GOT3 (cell line): ENCODE measurements around the gene MAB21L3.

Experiments used
- DNase-seq: peaks from one replicate; lab custom pipeline; 2025; ENCODE audit warnings: mixed read lengths; lab: John Stamatoyannopoulos, UW

Gene MAB21L3

DNA sequence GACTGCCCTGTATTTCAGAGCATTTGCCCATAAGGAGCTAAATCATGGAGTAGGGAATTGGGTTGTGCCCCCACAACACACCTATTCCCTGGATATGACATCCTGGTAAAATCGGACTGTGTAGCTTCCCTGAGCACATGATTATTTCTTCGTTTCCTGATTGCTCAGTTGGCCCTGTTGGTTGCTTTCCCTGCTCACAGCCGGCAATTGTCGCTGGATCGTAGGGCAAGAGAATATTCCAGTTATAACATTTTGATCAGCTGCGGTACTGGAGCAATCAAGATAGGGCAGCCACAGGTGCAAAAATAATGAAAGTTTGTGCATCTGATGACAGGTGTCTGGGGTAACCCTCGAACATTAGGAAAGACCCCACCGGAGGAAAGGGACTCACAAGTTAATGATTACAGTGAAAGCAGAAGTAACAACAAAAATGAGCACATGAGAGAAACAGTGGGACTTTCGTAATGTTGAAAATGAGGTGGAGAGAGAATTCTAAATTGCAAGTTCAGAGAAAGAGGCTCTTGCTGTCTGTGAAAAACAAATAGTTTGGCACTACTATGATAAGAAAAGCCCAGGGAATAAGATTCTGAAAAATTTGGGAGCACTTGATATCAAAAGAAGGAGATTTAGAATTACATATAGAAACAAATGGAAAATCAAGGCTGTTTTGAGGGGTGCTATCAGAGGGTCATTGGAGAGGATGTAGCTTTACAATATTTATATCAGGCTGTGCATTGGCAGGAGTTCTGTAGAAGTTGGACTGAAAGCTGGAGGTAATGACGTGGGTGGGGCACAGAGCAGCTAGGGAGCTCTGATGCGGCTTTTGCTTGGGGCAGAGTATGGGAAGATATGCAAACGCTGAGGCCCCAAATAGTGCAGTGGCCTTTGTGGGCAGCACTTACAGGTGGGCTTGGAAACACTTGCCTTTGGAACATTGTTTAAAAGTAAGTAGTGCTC lies at the start of gene MAB21L3:
TSS of gene MAB21L3 (plus strand) at position 833 of the 957 bp plus-strand sequence. CDS start 1,217 bp downstream, outside the sequence.
- DNase-seq = no peak

DNA sequence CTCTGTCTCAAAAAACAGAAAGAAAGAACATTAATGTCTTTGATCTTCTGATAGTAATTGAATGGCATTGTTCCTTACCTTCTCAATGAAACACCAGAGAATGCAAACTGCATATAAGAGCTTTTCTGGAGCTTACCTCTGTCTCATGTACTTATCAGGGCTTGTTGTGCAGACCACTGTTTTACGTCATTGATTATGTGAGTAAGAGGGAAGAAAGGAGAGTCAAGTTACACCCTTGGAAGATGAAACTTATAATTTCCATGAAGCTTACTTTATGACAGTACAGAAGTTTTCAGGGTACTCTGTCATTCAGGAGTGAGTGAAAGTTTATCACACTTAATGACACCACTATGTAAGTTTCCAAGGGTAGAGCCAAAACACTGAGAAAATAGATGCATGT lies 49.0 kb upstream of the MAB21L3 start:
- no peak for DNase-seq

DNA sequence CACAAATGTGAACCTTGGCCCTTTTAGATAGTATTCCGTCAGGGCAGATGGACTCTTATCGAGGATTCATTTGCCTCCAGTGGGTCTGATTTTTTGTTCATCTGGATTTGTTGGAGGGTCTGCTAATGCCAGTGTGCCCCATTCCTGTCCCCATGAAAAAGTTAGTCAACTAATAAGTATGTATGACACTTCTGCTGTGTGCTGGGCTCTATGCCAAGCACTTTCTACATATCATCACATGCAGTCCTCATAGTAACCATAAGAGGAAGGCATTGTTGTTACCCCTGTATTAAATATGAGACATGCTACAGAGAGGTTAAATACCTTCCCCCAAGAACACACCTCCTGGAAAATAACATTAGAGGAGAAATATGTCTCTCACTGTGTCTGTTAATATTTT lies 46.6 kb upstream of the MAB21L3 start:
- DNase-seq = no peak

- no peak for DNase-seq
Observed at GRCh38 chr1:116066868-116067565, 44.2 kb upstream of the MAB21L3 start.

- no peak for DNase-seq
Observed at GRCh38 chr1:116067566-116067890, 43.7 kb upstream of the MAB21L3 start.

DNA sequence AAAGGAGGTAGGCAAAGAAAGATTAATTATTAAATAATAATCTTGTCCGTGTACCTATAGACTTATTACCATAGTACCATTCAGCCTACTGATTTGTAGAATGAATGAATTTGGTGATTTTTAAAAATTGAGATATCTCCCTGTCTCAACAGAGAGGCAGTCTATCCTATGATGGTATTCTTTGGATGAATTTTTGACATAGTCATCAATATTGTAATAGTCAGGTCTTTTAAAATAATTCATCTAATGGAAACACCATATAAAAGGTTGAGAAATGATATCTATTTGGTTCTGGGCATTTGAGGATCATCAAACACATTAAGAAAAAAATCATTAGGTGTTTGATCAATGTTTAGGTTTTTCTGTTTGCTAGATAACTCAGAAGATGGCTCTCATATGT lies 35.6 kb upstream of the MAB21L3 start:
- no peak for DNase-seq

- DNase-seq = no peak
Observed at GRCh38 chr1:116075990-116076389, 35.2 kb upstream of the MAB21L3 start.

GRCh38 chr1:116076831-116077230 lies 34.4 kb upstream of the MAB21L3 start:
- DNase-seq = no peak

GRCh38 chr1:116078699-116079223 lies 32.4 kb upstream of the MAB21L3 start:
- no peak for DNase-seq

DNA sequence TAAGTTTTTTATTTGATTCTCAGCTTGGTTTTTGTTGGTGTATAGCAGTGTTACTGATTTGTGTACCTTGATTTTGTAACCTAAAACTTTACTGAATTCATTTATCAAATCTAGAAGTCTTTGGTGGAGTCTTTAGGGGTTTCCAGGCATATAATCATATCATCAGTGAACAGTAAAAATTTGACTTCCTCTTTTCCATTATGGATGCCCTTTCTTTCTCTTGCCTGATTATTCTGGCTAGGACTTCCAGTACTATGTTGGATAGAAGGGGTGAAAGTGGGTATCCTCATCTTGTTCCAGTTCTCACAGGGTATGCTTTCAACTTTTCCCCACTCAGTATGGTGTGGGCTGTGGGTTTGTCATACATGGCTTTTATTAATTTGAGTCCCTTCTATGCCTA lies 23.6 kb upstream of the MAB21L3 start:
- DNase-seq = no peak

- no peak for DNase-seq
Observed at GRCh38 chr1:116089870-116090269, 21.3 kb upstream of the MAB21L3 start.

DNA sequence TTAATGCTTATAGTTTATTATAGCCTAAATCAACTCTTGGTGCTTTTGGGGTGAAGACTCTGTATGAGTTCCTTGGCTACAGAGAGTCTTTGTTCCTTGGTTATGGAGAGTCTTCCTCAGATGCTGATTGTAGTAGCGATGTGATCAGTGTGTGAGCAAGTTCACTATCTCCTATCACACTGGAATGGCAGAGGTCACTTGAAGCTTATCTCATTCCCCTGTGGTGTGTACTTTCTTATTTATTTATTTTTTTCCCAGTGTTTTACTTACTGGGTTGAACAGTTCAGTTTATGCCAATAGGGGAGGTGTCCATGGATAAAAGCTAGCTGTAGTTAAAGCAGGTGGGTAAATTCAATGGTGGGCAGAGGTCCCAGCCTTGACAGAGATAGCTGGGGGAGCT lies 20.1 kb upstream of the MAB21L3 start:
- DNase-seq = no peak

GRCh38 chr1:116092752-116093489 lies 18.3 kb upstream of the MAB21L3 start:
- DNase-seq = no peak

- no peak for DNase-seq
Observed at GRCh38 chr1:116095027-116095426, 16.2 kb upstream of the MAB21L3 start.

DNA sequence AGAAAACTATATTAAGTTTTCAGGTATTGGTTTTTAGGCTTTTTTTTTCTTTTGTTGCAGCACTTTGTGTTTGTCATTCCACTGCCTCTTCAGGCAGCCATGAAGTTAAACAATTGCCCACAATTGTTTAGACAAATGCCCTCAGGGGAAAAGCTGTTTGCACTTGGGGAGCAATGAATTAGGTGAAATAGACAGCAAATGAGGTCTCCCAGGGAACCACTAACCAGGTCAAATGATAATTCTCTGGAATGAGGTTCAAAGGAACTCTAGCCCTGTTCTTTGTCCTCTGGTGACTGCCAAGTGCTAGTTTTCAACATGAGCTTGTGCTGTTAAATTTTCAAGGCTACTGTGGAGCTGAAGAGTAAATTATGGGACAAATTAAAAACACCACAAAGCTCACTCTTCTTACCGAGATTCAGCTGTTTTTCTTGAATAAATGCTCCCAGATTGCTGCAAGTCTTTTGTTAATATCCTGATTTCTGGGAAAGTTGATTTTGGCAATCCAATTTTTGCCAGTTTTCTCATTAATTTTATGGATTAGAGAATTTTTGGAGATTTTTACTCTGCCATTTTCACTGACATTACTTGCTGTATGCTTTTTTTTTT lies 15.1 kb upstream of the MAB21L3 start:
- no peak for DNase-seq

- DNase-seq = no peak
Observed at GRCh38 chr1:116097626-116098025, 13.6 kb upstream of the MAB21L3 start.

GRCh38 chr1:116099379-116099778 lies 11.8 kb upstream of the MAB21L3 start:
- no peak for DNase-seq

DNA sequence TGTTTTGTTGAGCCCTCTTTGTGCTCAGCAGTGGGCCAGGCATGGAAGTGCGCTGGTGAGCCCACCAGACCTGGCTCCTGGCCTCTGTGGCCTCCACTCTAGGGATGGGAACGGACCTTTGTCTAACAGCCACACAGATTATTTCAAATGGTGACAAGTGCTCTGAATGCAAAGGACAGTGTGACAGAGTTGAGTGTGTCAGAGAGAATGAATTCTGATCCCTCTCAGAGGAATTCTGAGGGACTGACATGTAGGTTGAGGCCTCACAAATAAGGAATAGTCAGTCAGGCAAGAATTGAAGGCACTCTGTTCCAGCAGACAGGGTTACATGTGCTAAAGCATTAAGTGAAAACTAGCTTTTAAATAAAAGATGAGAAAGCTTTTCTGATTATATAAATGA lies 11.3 kb upstream of the MAB21L3 start:
- DNase-seq = no peak

- no peak for DNase-seq
Observed at GRCh38 chr1:116104667-116105066, 6.5 kb upstream of the MAB21L3 start.

DNA sequence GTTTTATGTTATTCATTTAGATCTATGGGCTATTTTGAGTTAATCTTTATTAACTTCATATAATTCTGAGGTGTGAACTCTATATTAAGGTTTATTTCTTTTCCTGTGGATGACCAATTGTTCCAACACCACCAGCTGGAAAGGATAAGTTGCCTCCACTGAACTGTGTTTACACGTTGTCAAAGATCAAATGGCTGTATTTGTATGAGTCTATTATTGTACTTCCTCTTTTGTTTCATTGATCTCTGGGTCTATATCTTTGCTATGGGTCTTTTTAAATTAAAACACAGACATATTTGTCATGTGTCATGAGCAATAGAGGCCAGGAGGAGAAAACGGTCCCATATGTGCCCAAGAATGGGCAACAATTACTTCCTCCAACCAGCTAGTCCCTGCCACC lies 5.2 kb upstream of the MAB21L3 start:
- no peak for DNase-seq

DNA sequence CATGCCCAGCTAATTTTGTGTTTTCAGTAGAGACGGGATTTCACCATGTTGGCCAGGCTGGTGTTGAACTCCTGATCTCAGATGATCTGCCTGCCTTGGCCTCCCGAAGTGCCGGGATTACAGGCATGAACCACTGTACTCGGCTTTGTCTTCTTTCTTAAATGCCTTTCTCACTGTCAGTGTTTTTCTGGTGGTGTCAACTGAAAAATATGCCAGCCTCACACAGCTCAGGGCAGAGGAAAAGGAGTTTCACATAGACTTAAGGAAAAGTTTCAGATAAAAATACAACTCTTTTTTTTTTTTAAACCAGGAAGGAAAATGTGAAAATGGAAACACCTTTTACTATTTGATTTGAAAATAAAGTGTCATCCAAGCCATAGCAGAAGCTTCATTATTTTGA lies 4.6 kb upstream of the MAB21L3 start:
- no peak for DNase-seq

- DNase-seq = no peak
Observed at GRCh38 chr1:116107371-116107770, 3.8 kb upstream of the MAB21L3 start.
